Kidney tubule cell (primary cell): Measurements from ENCODE around the gene PPP1R26.

ENCODE experiments used
- DNase-seq: peaks from one replicate; pipeline ENCODE4 v3.0.0-alpha.2; 2018; ENCODE audit warnings: low spot score

Gene PPP1R26

DNA sequence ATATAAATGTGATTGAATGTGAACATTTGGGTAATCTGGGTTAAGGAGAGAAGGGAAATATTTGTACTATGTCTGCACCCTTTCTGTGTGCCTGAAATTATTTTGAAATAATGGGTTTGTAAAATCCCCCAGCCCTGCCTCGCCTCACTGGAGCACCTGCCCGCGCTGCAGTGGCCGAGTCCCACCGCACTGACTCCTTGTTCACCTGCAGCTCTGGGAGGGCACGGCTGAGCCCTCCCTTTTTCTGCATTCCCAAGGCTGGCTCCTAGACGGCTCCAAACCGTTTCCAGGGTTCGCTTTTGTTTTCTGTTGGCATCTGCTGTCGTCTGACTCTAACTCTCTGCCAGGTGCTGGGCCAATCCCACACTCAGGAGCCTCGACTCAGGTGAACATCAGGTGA is 17.6 kb upstream of the PPP1R26 start:
- DNase-seq, result no peak

GRCh38 chr9:135463140-135463539 is 16.4 kb upstream of the PPP1R26 start:
- DNase-seq, result peak; percentile 70

DNA sequence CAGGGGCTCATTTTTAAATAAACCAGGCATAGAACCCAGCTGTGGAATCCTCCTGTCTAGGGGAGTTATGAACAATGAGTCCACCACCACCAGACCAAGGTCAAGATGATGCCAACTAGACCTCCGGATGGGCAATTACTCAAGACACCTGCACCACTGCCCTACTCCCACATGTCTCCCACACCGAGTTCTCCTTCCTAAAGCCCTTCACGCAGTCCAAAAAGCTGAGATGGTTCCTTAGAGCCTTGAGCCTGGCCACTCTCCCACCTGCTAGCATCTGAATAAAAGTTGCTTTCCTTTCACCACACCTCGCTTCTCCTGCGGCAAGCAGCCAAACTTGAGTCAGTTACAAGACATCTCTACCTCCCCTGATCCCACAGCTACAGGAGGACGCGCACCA is 15.4 kb upstream of the PPP1R26 start:
- DNase-seq, result no peak

DNA sequence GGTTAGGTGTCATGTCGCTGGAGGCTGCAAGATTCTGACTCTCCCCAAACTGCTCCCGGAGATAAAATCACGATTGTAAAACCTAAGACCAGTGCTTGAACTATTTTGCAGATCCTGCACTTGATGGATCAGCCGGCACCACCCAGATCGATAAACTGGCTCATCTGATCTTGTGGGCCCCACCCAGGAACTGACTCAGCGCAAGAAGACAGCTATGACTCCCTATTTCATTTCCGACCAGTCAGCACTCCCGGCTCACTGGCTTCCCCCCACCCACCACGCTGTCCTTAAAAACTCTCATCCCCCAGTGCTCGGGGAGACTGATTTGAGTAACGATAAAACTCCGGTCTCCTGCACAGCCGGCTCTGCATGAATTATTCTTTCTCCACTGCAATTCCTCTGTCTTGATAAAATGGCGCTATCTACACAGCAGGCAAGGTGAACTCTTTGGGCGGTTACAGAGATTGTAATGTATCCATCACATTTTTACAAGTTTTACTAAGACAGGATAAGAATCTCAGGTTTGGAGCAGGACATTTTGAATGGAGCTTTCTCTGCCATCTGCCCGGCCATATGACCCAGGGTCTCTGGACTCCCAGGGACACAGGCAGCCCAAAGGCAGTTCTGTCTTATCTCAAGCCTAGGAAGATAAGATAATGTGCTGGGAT is 10.6 kb upstream of the PPP1R26 start:
- no peak for DNase-seq

DNA sequence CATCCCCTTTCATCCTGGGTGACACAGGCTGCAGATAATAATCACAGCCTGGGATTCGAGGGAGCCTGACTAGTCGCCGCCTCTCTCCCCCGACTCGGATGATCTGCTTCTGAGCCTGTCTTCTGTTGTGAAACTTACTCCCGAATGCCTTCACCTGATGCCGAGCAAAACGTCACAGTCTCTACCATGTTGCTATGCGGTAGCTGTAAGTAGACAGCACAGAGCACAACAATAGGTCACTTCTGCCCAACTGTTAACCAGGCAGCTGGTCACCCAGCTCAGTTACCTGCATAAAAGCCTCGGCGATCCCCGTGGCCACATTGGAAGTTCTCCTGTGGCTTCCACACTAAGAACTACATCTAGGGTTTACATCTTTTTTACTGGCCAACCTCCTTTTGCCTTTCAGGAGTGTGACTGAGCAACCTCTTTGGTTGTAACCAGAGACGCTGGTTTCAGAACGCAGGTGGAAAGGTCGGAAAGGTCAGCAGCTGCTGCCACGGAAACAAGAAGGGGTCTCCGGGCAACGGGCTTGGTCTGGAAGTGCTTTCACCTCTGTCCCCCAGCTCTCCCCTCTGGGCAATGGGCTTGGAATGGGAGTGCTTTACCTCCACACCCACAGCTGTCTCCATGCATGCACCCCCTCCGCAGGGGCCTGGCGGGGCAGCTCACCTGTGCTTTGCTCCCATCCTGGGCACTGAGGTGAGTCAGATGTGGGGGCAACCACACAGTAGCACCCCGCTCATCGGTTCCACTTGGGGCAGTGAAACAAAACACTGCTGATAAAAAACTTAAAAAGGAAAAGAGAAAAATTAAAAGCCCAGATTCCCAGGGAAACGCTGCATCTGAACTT is 7.6 kb upstream of the PPP1R26 start:
- DNase-seq, result no peak

DNA sequence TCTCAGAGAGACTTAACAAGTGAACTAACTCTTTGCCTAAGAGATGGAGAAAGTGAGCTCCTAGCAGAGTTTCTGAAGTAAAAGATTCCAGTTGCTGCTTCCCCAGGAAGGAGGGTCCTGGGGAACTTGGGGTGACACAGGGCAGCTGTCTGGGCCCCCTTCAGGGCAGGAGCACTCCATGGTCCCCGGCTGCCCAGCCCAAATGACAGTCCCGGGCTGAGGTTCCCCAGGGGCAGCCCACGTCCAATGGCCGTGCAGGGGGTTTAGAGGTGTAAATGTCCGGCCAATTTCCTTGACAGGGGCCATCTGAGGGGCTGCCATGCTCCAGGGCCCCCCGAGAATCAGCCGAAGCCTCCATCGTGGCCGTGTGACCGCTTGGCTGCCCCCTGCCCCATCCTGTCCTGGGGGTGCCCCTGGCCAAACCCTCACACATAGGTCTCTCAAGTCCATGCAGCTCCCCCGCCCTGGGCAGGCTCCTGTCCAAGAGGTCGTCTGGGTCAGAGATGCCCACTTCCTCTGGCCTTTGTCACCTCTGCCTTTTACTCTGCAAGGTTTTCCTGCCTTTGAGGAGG is 5.5 kb upstream of the PPP1R26 start:
- no peak for DNase-seq

- peak; percentile 42 for DNase-seq
These were observed 4.7 kb upstream of the PPP1R26 start for GRCh38 chr9:135474915-135475314.

GRCh38 chr9:135476561-135477355 is 2.8 kb upstream of the PPP1R26 start:
- peak; percentile 75 for DNase-seq

DNA sequence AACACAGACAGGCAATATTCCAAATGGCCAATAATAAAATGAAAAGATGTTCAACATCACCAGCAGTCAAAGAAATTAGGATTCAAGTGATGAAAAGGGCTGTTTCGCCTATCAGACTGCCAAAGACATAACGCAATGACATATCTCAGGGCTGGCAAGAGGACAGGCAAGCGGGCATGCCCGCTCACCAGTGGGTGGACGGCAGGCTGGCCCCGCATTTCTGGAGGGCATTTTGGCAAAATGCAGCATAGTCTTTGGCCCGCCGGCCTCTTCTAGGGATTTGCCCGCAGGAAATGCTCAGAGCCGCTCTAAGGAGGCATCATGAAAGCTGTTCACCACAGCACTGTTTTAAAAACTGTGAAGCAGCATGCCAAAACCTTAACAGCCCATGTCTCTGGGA is 1.4 kb upstream of the PPP1R26 start:
- DNase-seq, result no peak

- peak; percentile 53 for DNase-seq
These were observed 633 bp upstream of the PPP1R26 start for GRCh38 chr9:135478829-135479468.

GRCh38 chr9:135480071-135480939 is 723 bp downstream of the PPP1R26 start:
- peak; percentile 56 for DNase-seq

GRCh38 chr9:135480940-135481310 is 1.3 kb downstream of the PPP1R26 start:
- DNase-seq, result no peak

GRCh38 chr9:135482015-135482754 is 2.6 kb downstream of the PPP1R26 start:
- DNase-seq, result no peak

GRCh38 chr9:135484460-135485277 is 5.1 kb downstream of the PPP1R26 start:
- DNase-seq, result no peak

GRCh38 chr9:135485385-135485784 is 5.8 kb downstream of the PPP1R26 start:
- no peak for DNase-seq

- DNase-seq, result no peak
These were observed 6.2 kb downstream of the PPP1R26 start for GRCh38 chr9:135485832-135486231.

DNA sequence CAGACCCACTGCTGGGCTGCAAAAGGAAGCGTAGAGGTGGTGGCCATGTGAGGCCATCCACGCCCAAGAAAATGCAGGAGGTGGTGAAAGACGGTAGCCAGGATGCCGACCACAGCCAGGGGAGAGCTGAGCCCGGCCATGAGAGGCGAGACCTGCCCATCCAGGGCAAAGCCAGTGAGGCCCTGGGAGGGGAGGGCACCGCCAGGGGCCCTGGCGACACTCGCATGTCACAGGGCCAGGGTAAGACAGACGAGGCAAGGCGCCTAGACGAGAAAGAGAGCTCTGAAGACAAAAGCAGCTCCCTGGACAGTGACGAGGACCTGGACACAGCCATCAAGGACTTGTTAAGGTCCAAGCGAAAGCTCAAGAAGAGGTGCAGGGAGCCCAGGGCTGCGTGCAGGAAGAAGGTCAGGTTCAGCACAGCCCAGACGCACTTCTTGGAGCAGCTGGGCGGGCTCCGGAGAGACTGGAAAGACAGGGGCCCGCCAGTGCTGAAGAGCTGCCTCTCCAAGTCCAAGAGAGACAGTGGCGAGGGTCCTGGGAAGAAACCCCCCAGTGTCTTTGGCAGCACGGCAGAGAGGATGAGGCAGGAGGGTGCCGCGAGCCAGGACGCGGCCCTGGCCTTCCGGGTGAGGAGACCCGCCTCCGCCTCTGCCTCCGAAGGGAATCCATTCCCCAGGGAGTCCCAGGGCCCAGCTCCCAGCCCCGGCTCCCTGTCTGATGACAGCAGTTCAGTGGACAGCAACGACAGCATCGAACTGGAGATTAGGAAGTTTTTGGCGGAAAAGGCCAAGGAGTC is 6.9 kb downstream of the PPP1R26 start:
- no peak for DNase-seq

- DNase-seq, result no peak
These were observed 7.9 kb downstream of the PPP1R26 start for GRCh38 chr9:135487281-135488012.
